Measurements from ENCODE around the gene PBRM1. TPM values are rescaled to one million over a fixed set of nuclear protein-coding genes. Genes with fewer than 3 reads are reported as not detected.

Gene PBRM1
- polyA plus RNA-seq, 3 donors = 26.1 to 72.9 (median 38.0) TPM

GRCh38 chr3:52558436-52558835, 127.3 kb downstream of the PBRM1 start:
- intact Hi-C loops (cut with micrococcal nuclease) = no loop called here
- Mint-ChIP-seq H3K4me1 (no peaks in the 10 kb centered on the region), H3K27ac (no peak overlapping the region), H3K9me3 (no peaks in the 10 kb centered on the region), H3K36me3 (peaks cover 78 to 86% of the 10 kb centered on the region in 2 donors), H3K27me3 (ENCODE audit: low read depth in 3 of 3) (peaks cover 0 to 3% (median 0%) of the 10 kb centered on the region in 3 donors), H3K4me3 (no peak overlapping the region)
- H3K27me3 ChIP-seq (ENCODE audit: control insufficient read depth in 2 of 2, insufficient read depth in 2 of 2, low read length in 2 of 2) = no peaks in the 10 kb centered on the region
- no peak overlapping the region for H2AFZ ChIP-seq (ENCODE audit: insufficient read depth, low read depth, low read length, poor library complexity, severe bottlenecking)
- no peaks in the 10 kb centered on the region for H3K4me1 ChIP-seq (ENCODE audit: control insufficient read depth in 1 of 2, insufficient read depth in 2 of 2, low read length in 2 of 2)
- DNase-seq = no peak
- H3K9ac ChIP-seq (ENCODE audit: insufficient read depth, low read length, poor library complexity, severe bottlenecking) = no peak overlapping the region
- H4K20me1 ChIP-seq (ENCODE audit: insufficient read depth, low read length) = peaks cover 36% of the 10 kb centered on the region
- H3K79me2 ChIP-seq (ENCODE audit: insufficient read depth, low read length) = no peaks in the 10 kb centered on the region
- no peak overlapping the region for H3K27ac ChIP-seq (ENCODE audit: low read depth in 1 of 2, low read length in 2 of 2)
- H3K9me3 ChIP-seq (replicated peaks in 1 of 2; ENCODE audit: control insufficient read depth in 1 of 2, insufficient read depth in 1 of 2, low read length in 2 of 2) = no peaks in the 10 kb centered on the region
- no peak for TF ChIP-seq CTCF (IDR thresholded peaks at IDR 0.05)
- H3K4me2 ChIP-seq (replicated peaks; ENCODE audit: extremely low read depth, low read length, poor library complexity, severe bottlenecking) = no peak overlapping the region
- peaks cover 92 to 99% of the 10 kb centered on the region in 2 donors for H3K36me3 ChIP-seq (replicated peaks in 1 of 2; ENCODE audit: control insufficient read depth in 1 of 2, insufficient read depth in 2 of 2, low read length in 2 of 2)
- no CpG with 5 or more reads among the region's 5 CpGs for WGBS (ENCODE audit: insufficient coverage)
- no peak overlapping the region for H3K4me3 ChIP-seq (replicated peaks in 1 of 3; ENCODE audit: low read depth in 2 of 3, low read length in 3 of 3)

- H3K27ac Mint-ChIP-seq = peak overlapping the region in 1 of 7 donors; percentile 12
- H3K36me3 ChIP-seq (replicated peaks in 1 of 2; ENCODE audit: control insufficient read depth in 1 of 2, insufficient read depth in 2 of 2, low read length in 2 of 2) = peaks cover 90 to 99% of the 10 kb centered on the region in 2 donors
- peaks cover 78 to 82% of the 10 kb centered on the region in 2 donors for H3K36me3 Mint-ChIP-seq
Measured at GRCh38 chr3:52557011-52557960, 128.4 kb downstream of the PBRM1 start.

More at GRCh38 chr3:52557011-52557960, 128.4 kb downstream of the PBRM1 start:
- H3K4me3 Mint-ChIP-seq = no peak overlapping the region
- no peak overlapping the region for H2AFZ ChIP-seq (ENCODE audit: insufficient read depth, low read depth, low read length, poor library complexity, severe bottlenecking)
- DNase-seq = no peak
- H3K4me1 ChIP-seq (ENCODE audit: control insufficient read depth in 1 of 2, insufficient read depth in 2 of 2, low read length in 2 of 2) = no peaks in the 10 kb centered on the region
- intact Hi-C loops (cut with micrococcal nuclease) = no loop called here
- no peak overlapping the region for H3K9ac ChIP-seq (ENCODE audit: insufficient read depth, low read length, poor library complexity, severe bottlenecking)
- H3K4me2 ChIP-seq (replicated peaks; ENCODE audit: extremely low read depth, low read length, poor library complexity, severe bottlenecking) = no peak overlapping the region
- no peaks in the 10 kb centered on the region for H3K4me1 Mint-ChIP-seq
- H3K27me3 Mint-ChIP-seq (ENCODE audit: low read depth in 3 of 3) = peaks cover 0 to 3% (median 0%) of the 10 kb centered on the region in 3 donors
- TF ChIP-seq CTCF (IDR thresholded peaks at IDR 0.05) = no peak
- no peak overlapping the region for H3K27ac ChIP-seq (ENCODE audit: low read depth in 1 of 2, low read length in 2 of 2)
- H3K79me2 ChIP-seq (ENCODE audit: insufficient read depth, low read length) = no peaks in the 10 kb centered on the region
- H3K4me3 ChIP-seq (replicated peaks in 1 of 3; ENCODE audit: low read depth in 2 of 3, low read length in 3 of 3) = no peak overlapping the region
- peaks cover 45% of the 10 kb centered on the region for H4K20me1 ChIP-seq (ENCODE audit: insufficient read depth, low read length)
- no peaks in the 10 kb centered on the region for H3K9me3 ChIP-seq (replicated peaks in 1 of 2; ENCODE audit: control insufficient read depth in 1 of 2, insufficient read depth in 1 of 2, low read length in 2 of 2)
- WGBS (ENCODE audit: insufficient coverage) = 98% methylated on average over 7 of the region's 9 CpGs
- no peaks in the 10 kb centered on the region for H3K9me3 Mint-ChIP-seq
- H3K27me3 ChIP-seq (ENCODE audit: control insufficient read depth in 2 of 2, insufficient read depth in 2 of 2, low read length in 2 of 2) = no peaks in the 10 kb centered on the region
